LNCaP clone FGC (cell line): ENCODE measurements around the gene FGR.

Experiments
- DNase-seq: peaks from one replicate; pipeline ENCODE4 v3.0.0-alpha.2; 2011; ENCODE audit warnings: low read depth
- H3K4me3 ChIP-seq: 2 replicates; pipeline ENCODE4 v1.5.1; 2011; ENCODE audit warnings: mild to moderate bottlenecking, low read depth, low read length, control low read depth
- CTCF ChIP-seq: IDR thresholded peaks from 2 replicates; pipeline ENCODE4 v1.5.1; 2012; ENCODE audit warnings: mild to moderate bottlenecking; ENCODE audit not compliant: control insufficient read depth, insufficient read depth; ENCODE audit errors: extremely low read depth

FGR gene

GRCh38 chr1:27650539-27651175 is 15.7 kb upstream of the FGR start:
- DNase-seq = no peak

GRCh38 chr1:27650171-27650538 is 15.2 kb upstream of the FGR start:
- no peak for DNase-seq
- H3K4me3 ChIP-seq = no peak overlapping the region
- no peak for TF ChIP-seq CTCF

More at GRCh38 chr1:27650539-27651175, 15.7 kb upstream of the FGR start:
- no peak for TF ChIP-seq CTCF
- H3K4me3 ChIP-seq = no peak overlapping the region

- DNase-seq = no peak
- TF ChIP-seq CTCF = no peak
- H3K4me3 ChIP-seq = no peak overlapping the region
Measured at GRCh38 chr1:27649306-27649635, 14.3 kb upstream of the FGR start.

GRCh38 chr1:27648602-27649305 is 13.8 kb upstream of the FGR start:
- no peak overlapping the region for H3K4me3 ChIP-seq
- no peak for DNase-seq
- TF ChIP-seq CTCF = no peak

- DNase-seq = no peak
- no peak overlapping the region for H3K4me3 ChIP-seq
- TF ChIP-seq CTCF = no peak
Measured at GRCh38 chr1:27647328-27647727, 12.3 kb upstream of the FGR start.

GRCh38 chr1:27646676-27647075 is 11.7 kb upstream of the FGR start:
- no peak overlapping the region for H3K4me3 ChIP-seq
- no peak for DNase-seq
- TF ChIP-seq CTCF = no peak

- H3K4me3 ChIP-seq = no peak overlapping the region
- DNase-seq = no peak
- no peak for TF ChIP-seq CTCF
Measured at GRCh38 chr1:27645071-27645415, 10.1 kb upstream of the FGR start.
